GM19023 (cell line): ENCODE results near the gene ZNF367.

Source experiments
- ATAC-seq: cut with Tn5 transposase; IDR thresholded peaks from one replicate; pipeline ENCODE4 v1.9.1; 2021; ENCODE audit warnings: mild to moderate bottlenecking, moderate library complexity; ENCODE audit not compliant: unreplicated experiment

Gene ZNF367

DNA sequence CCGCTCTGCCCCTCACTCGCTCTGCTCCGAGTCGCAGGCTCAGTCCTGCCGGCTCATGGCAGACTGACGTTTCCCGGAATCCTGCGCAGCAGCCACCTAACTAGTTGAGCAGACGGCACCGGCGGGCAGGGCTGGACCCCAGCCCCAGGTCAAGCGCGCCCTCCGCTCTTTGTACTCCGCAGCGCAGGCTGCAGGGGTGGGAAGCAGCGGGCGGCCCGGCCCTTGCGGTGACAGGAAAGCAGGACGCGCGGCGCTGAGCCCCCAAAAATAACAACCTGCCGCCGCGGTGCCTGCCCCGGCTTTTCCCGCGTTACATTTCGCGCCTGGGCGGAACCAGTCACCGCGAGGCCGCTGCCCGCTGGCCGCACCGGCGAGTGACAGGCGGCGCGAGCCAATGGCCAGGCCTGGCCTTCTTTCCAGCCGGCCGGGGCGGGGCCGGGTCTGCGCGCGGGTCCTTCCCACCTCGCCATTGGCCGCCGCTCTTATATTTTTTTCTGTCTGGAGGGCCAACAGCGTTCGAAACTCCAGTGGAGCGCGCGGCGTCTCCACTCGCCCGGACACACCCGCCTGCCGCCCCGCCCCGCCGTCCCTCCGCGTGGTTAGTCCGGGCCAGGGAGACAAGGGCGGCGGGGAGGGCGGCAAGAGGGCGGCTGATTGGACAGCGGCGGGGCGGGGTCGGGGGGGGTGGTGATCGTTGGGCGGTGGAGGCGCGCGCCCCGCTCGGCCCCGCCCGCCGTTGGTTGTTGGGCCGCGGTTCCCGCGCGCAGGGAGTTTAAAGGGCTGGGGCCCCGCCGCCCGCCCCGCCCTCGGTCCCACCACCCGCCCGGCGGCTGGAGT, at the start of gene ZNF367:
TSS of gene ZNF367 (minus strand) at position 288 of the 837 bp plus-strand sequence. CDS start 338 bp downstream, outside the sequence.
- ATAC-seq: peak; percentile 68

DNA sequence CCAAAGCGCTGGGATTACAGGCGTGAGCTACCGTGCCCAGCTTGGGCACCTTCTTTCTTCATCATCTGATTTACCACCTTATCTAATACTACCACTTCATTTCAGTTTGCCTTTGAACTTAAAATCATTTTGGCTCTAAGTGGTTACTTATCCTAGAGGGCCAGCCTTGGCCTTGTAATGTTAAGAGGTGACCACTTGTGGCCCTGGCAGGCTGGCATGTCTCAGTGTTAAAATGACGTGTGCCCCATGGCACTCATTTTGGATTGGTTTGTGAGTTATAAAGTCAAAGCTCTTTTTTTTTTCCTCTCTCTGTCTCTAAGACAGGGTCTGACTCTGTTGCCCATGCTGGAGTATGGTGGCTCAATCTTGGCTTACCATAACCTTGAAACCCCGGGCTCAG, 49.6 kb upstream of the ZNF367 start:
- no peak for ATAC-seq

GRCh38 chr9:96464426-96464825, 46.3 kb upstream of the ZNF367 start:
- ATAC-seq: no peak

GRCh38 chr9:96462541-96462940, 44.4 kb upstream of the ZNF367 start:
- no peak for ATAC-seq

DNA sequence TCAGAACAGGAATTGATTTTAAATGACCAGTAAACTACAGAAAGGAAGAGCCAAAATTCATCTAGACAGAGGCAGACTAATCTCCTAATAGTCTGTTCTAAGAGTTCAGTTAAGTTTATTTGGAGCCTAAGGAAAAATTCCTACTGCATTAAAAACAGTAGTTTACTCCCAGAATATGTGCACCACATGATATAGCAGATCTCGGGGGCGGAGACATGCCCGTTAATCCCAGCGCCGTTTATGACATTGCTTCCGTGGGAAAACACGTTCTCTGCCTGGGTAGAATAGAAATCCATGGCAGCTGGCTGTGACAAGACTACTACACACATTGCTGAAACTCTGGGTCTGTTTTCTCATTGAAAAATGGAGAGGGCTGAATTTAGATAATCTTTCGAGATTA, 43.2 kb upstream of the ZNF367 start:
- ATAC-seq: no peak

- no peak for ATAC-seq
These were observed 42.7 kb upstream of the ZNF367 start for GRCh38 chr9:96460882-96461281.

DNA sequence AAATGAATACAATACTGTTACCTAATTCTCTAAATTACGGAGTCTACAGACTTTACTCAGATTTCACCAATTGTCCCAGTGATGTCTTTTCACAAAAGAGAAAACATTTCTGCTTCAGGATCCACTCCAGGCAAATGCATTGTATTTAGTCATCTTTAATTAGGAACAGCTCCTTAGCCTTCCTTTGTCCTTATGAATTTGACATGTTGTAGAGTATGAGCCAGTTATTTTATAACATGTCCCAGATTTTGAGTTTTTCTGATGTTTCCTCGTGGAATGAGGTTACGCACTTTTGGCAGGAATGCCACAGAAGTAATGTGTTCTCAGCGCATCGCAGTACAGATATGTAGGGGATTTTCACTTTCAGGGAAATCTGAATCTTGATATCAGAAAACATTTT, 42.3 kb upstream of the ZNF367 start:
- ATAC-seq: no peak

DNA sequence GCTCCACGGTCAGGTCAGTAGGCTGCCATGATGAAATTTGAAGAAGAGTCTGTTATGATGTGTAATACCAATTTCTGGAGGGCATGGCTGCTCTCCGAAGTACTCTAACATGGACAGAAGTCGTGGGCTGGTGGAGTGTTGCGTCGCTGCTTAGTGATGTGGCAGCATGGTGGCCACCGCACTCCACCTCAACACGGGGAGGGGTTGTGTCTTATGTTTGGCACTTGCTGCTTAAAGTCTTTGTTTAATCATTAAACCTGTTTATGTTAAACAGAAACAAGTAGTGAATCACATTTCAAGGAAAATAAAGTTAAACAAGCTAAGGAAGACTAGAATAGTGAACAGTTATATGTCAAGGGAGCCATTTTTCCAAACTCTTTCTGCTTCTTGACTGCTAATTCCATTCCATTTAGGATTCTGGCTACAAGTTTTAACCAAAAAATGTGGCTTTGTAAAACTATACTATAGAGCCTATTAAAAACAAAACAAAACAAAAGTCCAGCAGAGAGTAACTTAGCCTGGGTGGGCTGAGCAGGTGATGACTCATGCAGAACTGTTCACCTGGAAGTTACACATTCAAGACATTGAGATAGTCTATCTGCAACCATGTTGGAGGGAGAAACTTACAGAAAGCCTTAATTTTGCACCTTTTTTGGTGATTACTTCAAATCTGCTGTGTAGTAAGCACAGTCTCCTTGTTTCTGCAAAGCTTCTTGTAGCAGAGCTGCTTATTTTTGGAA, 41.3 kb upstream of the ZNF367 start:
- no peak for ATAC-seq

DNA sequence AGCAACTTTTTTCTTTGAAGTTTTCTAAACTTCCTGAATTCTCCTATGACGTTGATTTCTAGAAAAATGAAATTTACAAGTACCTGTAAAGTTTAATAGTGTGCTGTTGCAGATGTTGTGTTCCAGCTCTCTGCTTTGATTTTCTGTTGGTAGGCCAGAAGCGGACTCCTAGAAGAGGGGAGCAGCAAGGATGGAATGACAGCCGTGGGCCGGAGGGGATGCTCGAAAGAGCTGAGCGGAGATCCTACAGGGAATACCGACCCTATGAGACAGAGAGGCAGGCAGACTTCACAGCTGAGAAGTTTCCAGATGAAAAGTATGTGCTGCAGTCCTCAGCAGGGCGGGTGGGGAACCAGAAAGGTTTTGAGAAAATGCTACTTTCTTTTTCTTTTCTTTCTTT, 40.1 kb upstream of the ZNF367 start:
- no peak for ATAC-seq

- ATAC-seq: no peak
These were observed 39.1 kb upstream of the ZNF367 start for GRCh38 chr9:96457266-96457665.

DNA sequence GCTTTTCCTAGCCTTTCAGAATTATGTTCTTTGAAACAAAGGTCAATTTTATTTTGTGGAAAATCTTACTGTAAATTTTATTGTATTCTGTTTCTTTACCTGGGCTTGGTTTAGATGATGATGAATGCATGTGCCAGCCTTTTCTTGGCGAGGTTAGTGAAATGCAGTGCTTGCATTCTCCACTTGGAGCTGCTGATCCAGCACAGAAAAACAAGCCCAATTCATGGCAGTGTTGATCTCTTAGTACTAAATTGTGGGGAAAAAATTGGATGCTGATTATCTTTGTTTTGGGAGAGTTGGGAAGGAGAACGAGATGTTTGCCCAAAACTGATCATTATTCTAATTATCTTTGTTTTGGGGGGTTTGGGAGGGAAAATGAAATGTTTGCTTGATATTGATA, 35.5 kb upstream of the ZNF367 start:
- no peak for ATAC-seq

GRCh38 chr9:96450613-96451528, 32.7 kb upstream of the ZNF367 start:
- peak; percentile 2 for ATAC-seq

- peak; percentile 98 for ATAC-seq
These were observed 31.9 kb upstream of the ZNF367 start, which contains the start of gene HABP4 for GRCh38 chr9:96449845-96450612. Gene HABP4 (plus strand): TSS chr9:96450169. CDS start chr9:96450280, 111 bp downstream.

DNA sequence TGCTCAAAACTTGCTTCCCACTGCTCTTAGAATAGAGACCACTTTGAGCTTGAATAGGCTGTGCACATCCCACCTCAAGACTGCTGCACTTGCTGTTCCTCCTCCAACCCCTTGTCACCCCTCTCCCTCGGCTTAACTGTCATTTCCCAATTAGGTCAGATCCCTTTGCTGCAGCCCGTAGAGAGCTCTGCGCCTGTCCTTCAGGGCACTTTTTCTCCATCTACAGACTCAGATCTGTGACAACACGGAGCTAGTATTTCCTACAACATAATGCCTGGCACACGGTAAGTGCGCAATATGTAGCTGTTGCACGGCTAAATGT, 31.3 kb upstream of the ZNF367 start:
- peak; percentile 15 for ATAC-seq

DNA sequence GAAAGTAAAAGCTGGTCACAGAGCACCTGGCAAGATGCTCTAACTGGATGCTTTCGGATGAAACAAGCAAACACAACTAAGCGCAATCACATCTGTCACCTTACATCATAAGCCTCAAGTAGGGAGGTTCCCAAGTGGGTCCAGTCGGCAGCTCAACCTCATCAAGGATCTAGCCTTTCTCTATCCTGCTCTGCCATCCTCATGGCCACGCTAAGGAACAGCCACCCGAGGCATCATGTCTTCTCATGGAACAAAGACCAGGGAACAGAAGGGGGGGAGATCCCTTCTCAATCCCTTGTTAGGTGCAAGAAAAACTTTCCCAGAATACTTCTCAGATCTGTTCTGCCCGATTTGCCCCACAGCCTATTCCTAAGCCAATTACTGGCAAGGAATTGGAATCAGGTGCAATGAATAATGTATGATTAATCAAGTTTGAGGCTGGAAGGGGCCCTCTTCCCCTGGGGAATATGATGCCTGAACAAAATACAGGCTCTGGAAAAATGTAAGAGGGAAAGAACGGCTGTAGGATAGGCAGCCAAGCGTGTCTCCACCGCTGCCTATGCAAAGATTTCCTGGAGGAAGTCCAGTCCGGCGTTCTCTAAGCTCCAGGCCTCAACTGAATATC, 30.5 kb upstream of the ZNF367 start:
- no peak for ATAC-seq

DNA sequence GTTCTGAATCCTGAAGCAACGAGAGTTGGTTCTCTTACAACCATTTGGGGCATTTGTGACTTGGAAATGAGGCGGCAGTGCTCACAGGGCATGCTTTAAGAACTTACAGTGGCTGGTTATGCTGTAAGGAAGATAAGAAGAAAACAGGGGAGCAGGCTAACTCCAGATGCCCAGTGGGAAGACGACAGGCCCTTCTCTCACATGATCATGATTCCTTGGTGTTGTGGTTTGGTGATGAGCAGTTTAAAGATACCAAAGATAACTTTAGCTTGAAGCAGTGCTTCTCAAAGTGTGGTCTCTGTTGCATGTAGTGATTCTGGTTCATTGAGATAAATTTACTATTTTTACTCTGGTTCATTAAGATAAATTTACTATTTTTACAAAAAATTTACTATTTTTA, 29.2 kb upstream of the ZNF367 start:
- no peak for ATAC-seq

DNA sequence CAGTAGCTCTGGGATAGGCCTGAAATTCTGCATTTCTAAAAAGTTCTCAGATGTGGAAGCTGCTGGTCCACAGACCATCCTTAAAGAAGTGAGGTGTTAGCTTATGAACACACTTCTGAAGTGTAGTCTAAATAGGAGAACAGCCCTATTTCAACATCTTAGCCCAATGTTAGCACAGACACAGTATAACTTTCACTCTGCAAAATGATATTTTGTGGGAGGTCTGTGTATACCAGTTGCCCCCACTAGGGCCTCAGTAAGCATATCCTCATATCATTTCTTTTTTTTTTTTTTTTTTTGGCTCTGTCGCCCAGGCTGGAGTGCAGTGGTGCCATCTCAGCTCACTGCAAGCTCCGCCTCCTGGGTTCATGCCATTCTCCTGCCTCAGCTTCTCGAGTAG, 24.3 kb upstream of the ZNF367 start:
- no peak for ATAC-seq

DNA sequence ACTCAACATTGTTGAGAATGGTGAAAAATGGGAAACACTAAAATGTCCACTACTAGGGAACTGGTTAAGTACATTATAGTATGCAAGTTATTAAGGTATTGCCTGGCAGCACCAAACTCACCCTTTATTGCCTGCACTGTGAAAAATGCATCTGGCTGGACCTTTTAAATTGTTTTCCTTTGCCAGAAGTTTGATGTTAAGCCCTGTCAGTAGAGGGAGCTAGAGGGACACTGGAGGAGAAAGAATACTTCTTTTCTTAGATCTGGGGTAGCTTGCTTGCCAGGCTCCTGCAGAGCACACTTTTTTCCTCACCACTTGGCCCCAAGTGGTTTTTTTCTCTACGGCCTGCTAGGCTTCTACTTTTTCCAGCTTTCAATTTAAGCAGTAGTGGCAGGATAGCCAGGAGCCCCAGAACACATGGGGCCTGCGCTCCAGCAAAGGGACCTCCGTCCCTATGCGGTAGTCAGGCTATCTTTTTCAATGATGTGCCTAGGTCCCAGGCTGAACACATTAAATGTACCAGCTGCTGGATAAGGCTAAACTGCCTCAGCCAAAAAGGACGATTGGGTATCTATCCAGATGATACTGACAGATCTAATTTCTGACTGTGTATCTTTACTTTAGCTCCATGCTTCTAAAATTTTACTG, 23.8 kb upstream of the ZNF367 start:
- no peak for ATAC-seq

DNA sequence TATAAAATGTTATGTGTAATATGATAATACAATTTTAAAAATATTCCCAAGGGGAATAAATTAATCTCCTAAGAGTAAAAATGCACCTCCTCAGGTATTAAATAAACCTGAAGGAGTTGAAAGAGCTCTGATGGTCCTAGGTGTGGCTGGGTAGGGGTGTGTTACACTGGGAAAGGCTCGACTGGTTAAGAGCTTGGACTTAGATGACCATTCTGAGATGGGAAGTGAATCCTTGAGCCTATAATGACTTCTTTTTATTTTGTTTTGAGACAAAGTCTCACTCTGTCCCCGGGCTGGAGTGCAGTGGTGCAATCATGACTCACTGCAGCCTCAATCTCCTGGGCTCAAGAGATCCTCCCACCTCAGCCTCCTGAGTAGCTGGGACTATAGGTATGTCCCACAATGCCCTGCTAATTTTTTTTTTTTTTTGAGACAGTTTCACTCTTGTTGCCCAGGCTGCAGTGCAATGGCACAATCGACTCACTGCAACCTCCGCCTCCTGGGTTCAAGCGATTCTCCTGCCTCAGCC, 22.6 kb upstream of the ZNF367 start:
- no peak for ATAC-seq
